Duodenal mucosa (tissue), 2 donors: ENCODE measurements around the gene ST6GALNAC6.
"Not testable (repeated sequence)": the region's sequence is repeated elsewhere in the genome, so short reads cannot be mapped to it uniquely, and the experiment has no call there.

Experiments used
- H3K27ac ChIP-seq: one replicate; pipeline ENCODE4 v1.7.0; 2013; ENCODE audit warnings: low read depth, low read length
- H3K27me3 ChIP-seq, 2 donors: one replicate each; pipeline ENCODE4 v1.7.0; 2013; ENCODE audit warnings: low read length in 2 of 2, control low read depth in 1 of 2; ENCODE audit not compliant: insufficient read depth in 2 of 2, control insufficient read depth in 1 of 2
- H3K36me3 ChIP-seq, 2 donors: one replicate each; pipeline ENCODE4 v1.7.0; 2013; ENCODE audit warnings: low read length in 2 of 2, control low read depth in 1 of 2; ENCODE audit not compliant: insufficient read depth in 2 of 2, control insufficient read depth in 1 of 2
- H3K4me1 ChIP-seq, 2 donors: one replicate each; pipeline ENCODE4 v1.7.0; 2013; ENCODE audit warnings: low read length in 2 of 2, control low read depth in 1 of 2; ENCODE audit not compliant: insufficient read depth in 2 of 2, control insufficient read depth in 1 of 2
- H3K4me3 ChIP-seq, 2 donors: one replicate each; pipeline ENCODE4 v1.7.0; 2013; ENCODE audit warnings: low read length in 2 of 2, low read depth in 1 of 2
- H3K9ac ChIP-seq, 2 donors: one replicate each; pipeline ENCODE4 v1.7.0; 2013; ENCODE audit warnings: low read length in 2 of 2, low read depth in 1 of 2
- H3K9me3 ChIP-seq, 2 donors: one replicate each; pipeline ENCODE4 v1.7.0; 2013; ENCODE audit warnings: low read length in 2 of 2, control low read depth in 1 of 2; ENCODE audit not compliant: control insufficient read depth in 1 of 2

Gene ST6GALNAC6

GRCh38 chr9:127884427-127884911, 14.9 kb downstream of the ST6GALNAC6 start:
- Histone ChIP-seq H3K36me3 (peaks cover 0 to 15% of the 10 kb centered on the region in 2 donors), H3K27me3 (no peaks in the 10 kb centered on the region), H3K9ac (no peak overlapping the region), H3K4me1 (no peaks in the 10 kb centered on the region), H3K9me3 (no peaks in the 10 kb centered on the region), H3K4me3 (no peak overlapping the region), H3K27ac (no peak overlapping the region)

GRCh38 chr9:127883959-127884358, 15.4 kb downstream of the ST6GALNAC6 start:
- H3K9me3 ChIP-seq = no peaks in the 10 kb centered on the region
- H3K27ac ChIP-seq = no peak overlapping the region
- H3K4me1 ChIP-seq = no peaks in the 10 kb centered on the region
- no peaks in the 10 kb centered on the region for H3K27me3 ChIP-seq
- peaks cover 0 to 15% of the 10 kb centered on the region in 2 donors for H3K36me3 ChIP-seq
- no peak overlapping the region for H3K4me3 ChIP-seq
- no peak overlapping the region for H3K9ac ChIP-seq

- H3K4me1 ChIP-seq = peaks cover 5 to 13% of the 10 kb centered on the region in 2 donors
- H3K9me3 ChIP-seq, H3K9ac ChIP-seq, H3K4me3 ChIP-seq, H3K36me3 ChIP-seq, H3K27me3 ChIP-seq, H3K27ac ChIP-seq: not testable (repeated sequence)
Observed at GRCh38 chr9:127881715-127882114, 17.7 kb downstream of the ST6GALNAC6 start.

DNA sequence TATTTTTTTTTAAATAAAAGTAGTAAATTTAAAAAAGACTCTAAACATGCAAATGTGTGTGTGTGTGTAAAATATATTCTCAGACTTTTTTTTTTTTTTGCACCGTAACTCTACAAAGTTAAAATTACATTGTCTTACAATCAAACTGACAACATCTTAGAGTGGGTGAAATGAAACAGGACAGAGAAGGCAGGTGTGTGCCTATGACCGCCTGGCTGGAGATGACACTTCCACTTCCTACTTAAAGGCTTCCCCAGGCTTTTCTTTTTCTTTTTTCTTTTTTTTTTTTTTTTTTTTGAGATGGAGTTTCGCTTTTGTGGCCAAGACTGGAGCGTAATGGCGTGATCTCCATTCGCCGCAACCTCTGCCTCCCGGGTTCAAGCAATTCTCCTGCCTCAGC, 19.3 kb downstream of the ST6GALNAC6 start:
- no peaks in the 10 kb centered on the region for H3K36me3 ChIP-seq
- H3K4me1 ChIP-seq = peaks cover 11 to 25% of the 10 kb centered on the region in 2 donors
- H3K27ac ChIP-seq = no peak overlapping the region
- no peaks in the 10 kb centered on the region for H3K27me3 ChIP-seq
- no peak overlapping the region for H3K9ac ChIP-seq
- H3K9me3 ChIP-seq = no peaks in the 10 kb centered on the region
- no peak overlapping the region for H3K4me3 ChIP-seq

- no peak overlapping the region for H3K27ac ChIP-seq
- H3K36me3 ChIP-seq = no peaks in the 10 kb centered on the region
- H3K9me3 ChIP-seq = no peaks in the 10 kb centered on the region
- no peak overlapping the region for H3K4me3 ChIP-seq
- no peak overlapping the region for H3K9ac ChIP-seq
- H3K27me3 ChIP-seq = no peaks in the 10 kb centered on the region
- peaks cover 11 to 31% of the 10 kb centered on the region in 2 donors for H3K4me1 ChIP-seq
Observed at GRCh38 chr9:127878652-127879390, 20.6 kb downstream of the ST6GALNAC6 start.

DNA sequence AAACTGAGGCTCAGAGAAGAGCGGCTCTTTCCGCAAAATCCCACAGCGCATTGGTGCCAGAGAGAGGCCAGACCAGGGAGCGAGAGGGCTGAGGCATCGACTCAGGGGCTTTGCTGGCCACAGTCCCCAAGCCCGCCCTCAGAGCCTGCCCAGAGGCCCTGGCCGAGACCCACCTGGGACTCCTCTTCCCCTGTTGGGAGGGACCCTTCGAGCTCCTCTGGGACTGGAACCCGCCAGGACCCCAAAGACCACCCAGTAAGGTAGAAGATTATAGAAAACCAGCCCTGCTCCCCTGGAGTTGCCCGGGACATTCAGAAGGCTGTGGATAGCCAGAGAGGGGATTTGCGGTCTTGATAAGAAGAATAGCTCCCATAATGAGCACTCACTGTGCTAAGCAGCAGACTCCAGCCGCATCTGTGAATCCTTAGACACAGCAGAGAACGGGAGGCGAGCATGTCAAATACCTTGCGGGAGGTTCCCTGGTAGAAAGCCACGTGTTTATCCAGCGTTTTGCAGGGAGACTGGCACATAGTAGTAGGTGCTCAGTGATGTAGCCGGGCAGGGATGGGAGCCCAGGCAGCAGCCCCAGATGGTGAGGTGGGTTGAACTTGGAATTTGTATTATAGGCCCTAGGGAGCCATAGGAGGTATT, 21.3 kb downstream of the ST6GALNAC6 start:
- peaks cover 11 to 31% of the 10 kb centered on the region in 2 donors for H3K4me1 ChIP-seq
- no peak overlapping the region for H3K27ac ChIP-seq
- H3K27me3 ChIP-seq = no peaks in the 10 kb centered on the region

DNA sequence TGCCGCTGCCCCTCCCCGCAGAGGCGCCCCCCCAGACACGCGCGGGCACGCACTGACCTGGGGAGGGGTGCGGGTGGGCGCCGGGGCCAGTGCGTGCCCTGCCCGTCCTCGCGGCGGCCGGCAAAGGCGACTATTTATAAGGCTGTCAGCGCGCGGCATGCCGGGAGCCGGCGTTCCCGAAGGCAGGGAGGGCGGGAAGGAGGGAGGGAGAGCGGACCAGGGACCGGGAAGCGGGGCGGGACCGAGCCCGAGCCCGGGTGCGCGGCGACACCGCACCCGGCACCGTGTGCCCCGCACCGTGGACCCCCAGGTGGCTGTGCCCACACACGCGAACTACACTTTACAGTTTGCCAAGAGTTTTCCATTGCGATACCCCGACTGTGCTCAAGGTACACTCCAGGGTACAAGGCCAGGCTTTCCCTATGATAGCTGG, 21.8 kb downstream of the ST6GALNAC6 start, which contains the start of gene AK1:
Gene AK1, minus strand, starts transcription at position 110 of the 433 bp plus-strand sequence. CDS start 3,058 bp downstream, outside the sequence.
- Histone ChIP-seq H3K36me3 (no peaks in the 10 kb centered on the region), H3K9ac (peak within 1 kb of the TSS; percentile 46 to 70)

More for the DNA sequence above, 21.3 kb downstream of the ST6GALNAC6 start:
- Histone ChIP-seq H3K9me3 (no peaks in the 10 kb centered on the region), H3K36me3 (no peaks in the 10 kb centered on the region), H3K4me3 (peak overlapping the region; percentile 65 to 76), H3K9ac (peak overlapping the region; percentile 42 to 70)

DNA sequence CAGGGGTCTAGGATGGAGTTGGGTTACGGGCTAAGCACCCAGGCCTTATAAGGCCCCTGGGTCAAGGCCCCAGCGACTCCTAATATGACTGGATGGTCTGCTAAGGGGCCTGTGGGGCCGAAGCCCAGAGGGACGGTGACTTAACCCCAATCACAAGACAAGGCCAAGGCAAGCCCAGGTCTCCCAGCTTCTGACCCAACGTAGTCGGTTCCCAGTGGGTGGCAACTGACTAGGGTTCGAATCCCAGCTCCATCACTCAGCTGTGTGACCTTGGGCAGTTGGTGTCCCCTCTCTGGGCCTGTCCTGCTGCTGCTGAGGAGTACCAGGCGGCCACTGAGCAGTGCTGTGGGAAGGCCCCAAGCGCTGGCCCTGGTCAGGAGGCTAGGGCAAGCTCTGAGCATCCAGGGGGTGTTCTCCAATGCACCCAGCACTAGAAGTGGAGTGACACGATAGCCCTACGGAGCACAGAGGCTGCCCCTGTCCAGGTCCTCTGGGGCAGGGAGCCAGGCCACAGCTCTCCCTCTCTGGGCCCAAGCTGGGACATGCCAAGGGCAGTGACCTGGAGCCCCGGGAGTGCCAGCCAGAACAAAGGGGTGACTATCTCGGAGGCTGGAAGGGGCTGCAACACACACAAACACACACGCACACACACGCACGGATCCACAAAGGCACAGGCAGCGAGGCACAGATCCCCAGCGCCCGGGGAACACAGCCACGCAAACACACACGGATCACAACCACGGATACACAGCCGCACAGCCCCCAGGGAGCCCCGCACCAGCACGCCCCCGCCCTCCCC, 22.4 kb downstream of the ST6GALNAC6 start:
- Histone ChIP-seq H3K27me3 (no peaks in the 10 kb centered on the region), H3K4me3 (peak overlapping the region; percentile 65 to 76), H3K36me3 (no peaks in the 10 kb centered on the region), H3K9me3 (no peaks in the 10 kb centered on the region), H3K27ac (no peak overlapping the region), H3K9ac (peak overlapping the region; percentile 35 to 46), H3K4me1 (peaks cover 11 to 31% of the 10 kb centered on the region in 2 donors)

More for the DNA sequence above, 21.8 kb downstream of the ST6GALNAC6 start, which contains the start of gene AK1:
- Histone ChIP-seq H3K4me3 (peak within 1 kb of the TSS; percentile 65 to 76), H3K9me3 (no peaks in the 10 kb centered on the region), H3K4me1 (peaks cover 11 to 31% of the 10 kb centered on the region in 2 donors), H3K27me3 (no peaks in the 10 kb centered on the region), H3K27ac (no peak within 1 kb of the TSS)

- Histone ChIP-seq H3K36me3 (no peaks in the 10 kb centered on the region), H3K9ac (no peak overlapping the region), H3K9me3 (no peaks in the 10 kb centered on the region), H3K4me3 (peak overlapping the region; percentile 34 to 65), H3K27me3 (no peaks in the 10 kb centered on the region), H3K4me1 (peaks cover 11 to 31% of the 10 kb centered on the region in 2 donors), H3K27ac (no peak overlapping the region)
Observed at GRCh38 chr9:127876026-127876763, 23.2 kb downstream of the ST6GALNAC6 start.
